Endothelial cell of umbilical vein (primary cell): ENCODE measurements around the gene CYP1A1.

Experiments used
- JUN ChIP-seq: IDR thresholded peaks from 2 replicates; pipeline ENCODE4 v1.6.1; 2011; ENCODE audit warnings: borderline replicate concordance, low read depth; ENCODE audit not compliant: insufficient read length, insufficient read depth
- POLR2A ChIP-seq: IDR thresholded peaks from 2 replicates; pipeline ENCODE4 v1.6.1; 2012; ENCODE audit warnings: low read depth, mild to moderate bottlenecking, control low read depth, low read length
- TF ChIP-seq, protein P1 (sequence below), 2 donors: IDR thresholded peaks; 1 replicate in 1 of 2; 2 replicates in 1 of 2; pipeline ENCODE4 v1.5.1; 2011; ENCODE audit warnings: low read length in 2 of 2, mild to moderate bottlenecking in 2 of 2, moderate library complexity in 2 of 2, control low read depth in 1 of 2, inconsistent platforms in 1 of 2, low read depth in 1 of 2; ENCODE audit not compliant: insufficient read depth in 1 of 2; ENCODE audit errors: extremely low read depth in 1 of 2

DNA sequence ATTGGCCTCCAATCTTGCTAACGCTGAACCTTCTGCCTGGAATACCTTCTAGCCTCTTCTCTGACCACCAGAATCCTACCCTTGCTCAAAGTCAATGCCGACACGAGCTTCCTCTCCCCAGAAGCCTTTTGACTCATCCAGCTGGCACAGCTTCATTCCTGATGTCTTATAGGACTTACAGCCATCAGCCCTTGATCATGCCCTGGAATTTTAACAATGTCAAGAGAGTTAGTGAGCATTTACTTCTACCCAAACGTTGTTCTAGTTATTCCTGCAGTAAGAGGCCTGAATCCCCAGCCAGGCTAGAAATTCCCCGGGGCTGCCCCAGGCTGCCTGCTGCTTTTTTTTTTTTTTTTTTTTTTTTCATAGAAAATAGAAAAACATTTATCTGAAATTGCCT lies 27.2 kb upstream of the CYP1A1 start:
- TF ChIP-seq POLR2A (no peak), JUN (no peak)
- TF ChIP-seq, protein P1, sequence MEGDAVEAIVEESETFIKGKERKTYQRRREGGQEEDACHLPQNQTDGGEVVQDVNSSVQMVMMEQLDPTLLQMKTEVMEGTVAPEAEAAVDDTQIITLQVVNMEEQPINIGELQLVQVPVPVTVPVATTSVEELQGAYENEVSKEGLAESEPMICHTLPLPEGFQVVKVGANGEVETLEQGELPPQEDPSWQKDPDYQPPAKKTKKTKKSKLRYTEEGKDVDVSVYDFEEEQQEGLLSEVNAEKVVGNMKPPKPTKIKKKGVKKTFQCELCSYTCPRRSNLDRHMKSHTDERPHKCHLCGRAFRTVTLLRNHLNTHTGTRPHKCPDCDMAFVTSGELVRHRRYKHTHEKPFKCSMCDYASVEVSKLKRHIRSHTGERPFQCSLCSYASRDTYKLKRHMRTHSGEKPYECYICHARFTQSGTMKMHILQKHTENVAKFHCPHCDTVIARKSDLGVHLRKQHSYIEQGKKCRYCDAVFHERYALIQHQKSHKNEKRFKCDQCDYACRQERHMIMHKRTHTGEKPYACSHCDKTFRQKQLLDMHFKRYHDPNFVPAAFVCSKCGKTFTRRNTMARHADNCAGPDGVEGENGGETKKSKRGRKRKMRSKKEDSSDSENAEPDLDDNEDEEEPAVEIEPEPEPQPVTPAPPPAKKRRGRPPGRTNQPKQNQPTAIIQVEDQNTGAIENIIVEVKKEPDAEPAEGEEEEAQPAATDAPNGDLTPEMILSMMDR (IDR thresholded peaks at IDR 0.05; ENCODE audit: extremely low read depth in 1 of 2, insufficient read depth in 1 of 2, low read depth in 1 of 2, low read length in 2 of 2) = no peak
